ENCODE data around the gene FNIP1. TPM values are rescaled to one million over a fixed set of nuclear protein-coding genes. Genes with fewer than 3 reads are reported as not detected.

The FNIP1 gene
- total RNA-seq, 1 donor from 2014 or later = 29.5 TPM

DNA sequence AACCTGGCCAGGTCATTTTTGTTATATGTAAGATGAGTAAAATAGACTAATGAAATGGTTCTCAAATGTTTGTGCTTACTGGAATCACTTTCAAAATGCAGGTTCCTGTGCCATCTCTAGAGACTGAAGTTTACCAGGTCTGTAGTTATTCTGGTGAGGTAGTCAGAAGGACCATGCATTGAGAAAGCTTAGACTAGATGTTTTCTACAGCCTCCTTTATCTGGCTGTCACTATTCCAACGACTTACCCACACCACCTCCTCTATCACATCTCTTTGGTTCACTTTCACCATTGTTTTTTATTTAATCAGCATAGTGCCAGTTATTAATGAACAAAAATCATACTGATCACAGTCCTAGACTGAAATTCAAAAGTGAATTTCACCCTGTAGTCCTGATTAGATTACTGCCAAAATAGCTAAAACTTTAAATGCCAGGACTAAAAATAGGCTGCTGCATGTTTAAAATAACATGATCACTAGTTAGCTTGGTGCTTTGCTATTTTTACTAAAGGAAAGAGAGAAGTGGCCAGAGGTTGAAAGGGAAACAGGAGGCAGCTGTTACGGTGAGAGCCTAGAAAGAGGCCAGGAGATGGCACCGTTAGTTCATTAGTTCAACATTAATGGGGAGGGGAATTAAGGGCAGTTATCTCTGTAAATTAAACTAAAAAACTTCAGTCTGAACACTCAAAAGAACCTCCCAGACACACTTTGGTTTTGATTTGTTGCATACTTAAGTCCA, 13.9 kb upstream of the FNIP1 start:
- Histone ChIP-seq H3K9me3 (no peaks in the 10 kb centered on the region), H3K4me3 (no peak overlapping the region), H3K27me3 (no peaks in the 10 kb centered on the region), H3K36me3 (no peaks in the 10 kb centered on the region), H3K27ac (no peak overlapping the region), H3K4me1 (no peaks in the 10 kb centered on the region)
- no peak for DNase-seq (ENCODE audit: extremely low spot score in 2 of 2)
- intact Hi-C loops (cut with DNase I) = no loop called here
- TF ChIP-seq POLR2AphosphoS5 (IDR thresholded peaks at IDR 0.05; ENCODE audit: insufficient read depth in 1 of 2, low read depth in 1 of 2) (no peak), POLR2A (IDR thresholded peaks at IDR 0.05) (no peak)
- TF ChIP-seq, protein P1, sequence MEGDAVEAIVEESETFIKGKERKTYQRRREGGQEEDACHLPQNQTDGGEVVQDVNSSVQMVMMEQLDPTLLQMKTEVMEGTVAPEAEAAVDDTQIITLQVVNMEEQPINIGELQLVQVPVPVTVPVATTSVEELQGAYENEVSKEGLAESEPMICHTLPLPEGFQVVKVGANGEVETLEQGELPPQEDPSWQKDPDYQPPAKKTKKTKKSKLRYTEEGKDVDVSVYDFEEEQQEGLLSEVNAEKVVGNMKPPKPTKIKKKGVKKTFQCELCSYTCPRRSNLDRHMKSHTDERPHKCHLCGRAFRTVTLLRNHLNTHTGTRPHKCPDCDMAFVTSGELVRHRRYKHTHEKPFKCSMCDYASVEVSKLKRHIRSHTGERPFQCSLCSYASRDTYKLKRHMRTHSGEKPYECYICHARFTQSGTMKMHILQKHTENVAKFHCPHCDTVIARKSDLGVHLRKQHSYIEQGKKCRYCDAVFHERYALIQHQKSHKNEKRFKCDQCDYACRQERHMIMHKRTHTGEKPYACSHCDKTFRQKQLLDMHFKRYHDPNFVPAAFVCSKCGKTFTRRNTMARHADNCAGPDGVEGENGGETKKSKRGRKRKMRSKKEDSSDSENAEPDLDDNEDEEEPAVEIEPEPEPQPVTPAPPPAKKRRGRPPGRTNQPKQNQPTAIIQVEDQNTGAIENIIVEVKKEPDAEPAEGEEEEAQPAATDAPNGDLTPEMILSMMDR (IDR thresholded peaks at IDR 0.05) = no peak

DNA sequence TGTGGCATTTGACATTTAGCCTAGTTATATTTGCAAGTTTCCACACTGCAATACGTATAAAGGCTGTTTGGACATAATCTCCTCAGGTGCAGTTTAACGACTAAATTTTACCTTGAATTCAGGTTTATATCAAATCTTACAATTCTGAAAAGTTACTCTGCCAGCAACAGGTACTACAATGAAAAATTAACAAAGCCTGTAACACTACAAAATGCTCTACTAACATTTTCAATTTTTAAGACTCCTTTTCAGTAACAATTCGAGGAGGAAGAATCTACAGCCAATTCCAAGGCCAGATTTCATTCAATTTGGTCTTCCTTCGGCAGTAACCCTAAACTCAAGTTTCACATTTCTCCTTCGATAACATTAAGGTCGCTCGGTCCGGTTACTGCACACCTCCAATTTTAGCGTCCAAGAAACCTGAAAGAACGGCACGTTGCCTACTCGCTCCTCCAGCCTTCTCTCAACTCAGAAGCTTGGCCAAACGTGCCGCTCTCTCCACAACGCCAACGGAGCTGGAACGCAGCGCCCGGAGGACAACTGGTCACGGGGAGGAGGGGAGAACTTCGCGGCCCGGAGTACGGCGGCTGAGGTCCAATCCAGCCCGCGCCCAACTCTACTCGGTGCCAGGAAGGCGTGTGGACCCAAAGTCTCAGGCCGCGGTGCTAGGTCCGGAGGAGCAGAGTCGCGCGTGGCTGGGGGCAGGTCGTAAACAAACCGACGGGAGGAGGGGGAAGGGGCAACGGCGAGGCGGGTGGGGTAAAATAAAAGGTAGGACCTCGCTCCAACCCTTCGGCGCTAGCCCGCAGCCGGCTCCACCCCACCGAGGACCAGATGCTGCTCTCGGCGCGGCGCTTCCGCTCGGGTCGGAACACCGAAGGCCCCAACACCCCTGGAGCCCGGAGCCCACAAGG, 681 bp downstream of the FNIP1 start:
- peak in 1 of 2 donors; percentile 90 for DNase-seq (ENCODE audit: extremely low spot score in 2 of 2)
- H3K27me3 ChIP-seq = no peaks in the 10 kb centered on the region
- H3K27ac ChIP-seq = peak overlapping the region; percentile 99
- peaks cover 51% of the 10 kb centered on the region for H3K4me1 ChIP-seq
- no peaks in the 10 kb centered on the region for H3K9me3 ChIP-seq
- H3K36me3 ChIP-seq = no peaks in the 10 kb centered on the region
- TF ChIP-seq POLR2AphosphoS5 (IDR thresholded peaks at IDR 0.05; ENCODE audit: insufficient read depth in 1 of 2, low read depth in 1 of 2) (no peak), POLR2A (IDR thresholded peaks at IDR 0.05) (no peak)
- TF ChIP-seq, protein P1 (IDR thresholded peaks at IDR 0.05) = no peak
- intact Hi-C loops (cut with DNase I) = loop anchor here (5.0 kb wide), 1 partner anchor 124 kb away; no protein-coding TSS in a partner anchor
- peak overlapping the region; percentile 52 to 86 for H3K4me3 ChIP-seq

DNA sequence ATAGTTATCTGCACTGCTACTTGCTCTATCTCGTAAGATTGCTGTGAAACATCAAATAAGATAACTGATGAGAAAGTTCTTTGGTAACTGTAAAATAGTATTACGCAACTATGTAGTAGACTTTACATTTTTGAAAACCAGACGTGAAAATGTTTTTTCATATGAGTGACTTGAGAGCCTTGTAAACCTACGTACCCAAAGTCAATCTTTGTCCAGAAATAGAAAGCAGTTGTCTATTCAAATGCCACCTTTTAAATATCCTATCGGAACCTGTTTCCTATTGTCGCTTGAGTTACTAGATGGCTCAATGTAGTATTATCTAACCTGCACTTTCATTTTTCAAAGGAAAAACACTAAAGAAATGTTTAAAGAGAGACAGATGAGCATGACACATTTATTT, 1.6 kb downstream of the FNIP1 start:
- no peak for TF ChIP-seq POLR2AphosphoS5 (IDR thresholded peaks at IDR 0.05; ENCODE audit: insufficient read depth in 1 of 2, low read depth in 1 of 2)
- no peak for TF ChIP-seq POLR2A (IDR thresholded peaks at IDR 0.05)
- TF ChIP-seq, protein P1 (IDR thresholded peaks at IDR 0.05) = no peak
- DNase-seq (ENCODE audit: extremely low spot score in 2 of 2) = no peak
- intact Hi-C loops (cut with DNase I) = loop anchor here (5.0 kb wide), 1 partner anchor 123 kb away; no protein-coding TSS in a partner anchor
- peak overlapping the region; percentile 99 for H3K27ac ChIP-seq
- no peaks in the 10 kb centered on the region for H3K9me3 ChIP-seq
- peak overlapping the region; percentile 10 to 86 for H3K4me3 ChIP-seq
- no peaks in the 10 kb centered on the region for H3K27me3 ChIP-seq
- peaks cover 57% of the 10 kb centered on the region for H3K4me1 ChIP-seq
- no peaks in the 10 kb centered on the region for H3K36me3 ChIP-seq

DNA sequence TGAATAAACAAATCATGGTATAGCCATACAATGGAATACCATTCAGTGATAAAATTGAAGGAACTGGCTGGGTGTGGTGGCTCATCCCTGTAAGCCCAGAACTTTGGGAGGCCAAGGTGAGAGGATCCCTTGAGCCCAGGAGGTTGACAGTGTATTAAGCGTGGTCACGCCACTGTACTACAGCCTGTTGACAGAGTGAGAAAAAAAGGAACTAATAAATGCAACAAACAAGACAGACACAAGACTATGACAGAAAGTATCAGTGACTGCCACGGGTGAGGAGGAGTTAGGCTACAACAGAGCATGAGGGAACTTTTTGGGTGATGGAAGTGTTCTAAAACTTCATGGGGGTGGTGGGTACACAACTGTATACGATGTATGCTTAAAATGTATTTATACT, 2.2 kb downstream of the FNIP1 start:
- DNase-seq (ENCODE audit: extremely low spot score in 2 of 2) = no peak
- intact Hi-C loops (cut with DNase I) = no loop called here
- TF ChIP-seq, protein P1 (IDR thresholded peaks at IDR 0.05) = no peak
- no peak for TF ChIP-seq POLR2A (IDR thresholded peaks at IDR 0.05)
- TF ChIP-seq POLR2AphosphoS5 (IDR thresholded peaks at IDR 0.05; ENCODE audit: insufficient read depth in 1 of 2, low read depth in 1 of 2) = no peak
- Histone ChIP-seq H3K4me3 (peak overlapping the region in 1 of 2 donors; percentile 10), H3K36me3 (no peaks in the 10 kb centered on the region), H3K27me3 (no peaks in the 10 kb centered on the region), H3K27ac (no peak overlapping the region), H3K9me3 (no peaks in the 10 kb centered on the region), H3K4me1 (peaks cover 63% of the 10 kb centered on the region)

Data from vagina (tissue), 2 donors.